NCI-H526 (cell line): ENCODE data around the gene LRRC52.
A peak's percentile ranks its signal among the peaks of the same experiment; 100 is the strongest.
"Not testable (repeated sequence)": the region's sequence is repeated elsewhere in the genome, so short reads cannot be mapped to it uniquely, and the experiment has no call there.

ENCODE experiments used
- DNase-seq, 2 experiments: peaks; one replicate each; lab custom pipeline; 2025; lab: John Stamatoyannopoulos, UW

Gene LRRC52

DNA sequence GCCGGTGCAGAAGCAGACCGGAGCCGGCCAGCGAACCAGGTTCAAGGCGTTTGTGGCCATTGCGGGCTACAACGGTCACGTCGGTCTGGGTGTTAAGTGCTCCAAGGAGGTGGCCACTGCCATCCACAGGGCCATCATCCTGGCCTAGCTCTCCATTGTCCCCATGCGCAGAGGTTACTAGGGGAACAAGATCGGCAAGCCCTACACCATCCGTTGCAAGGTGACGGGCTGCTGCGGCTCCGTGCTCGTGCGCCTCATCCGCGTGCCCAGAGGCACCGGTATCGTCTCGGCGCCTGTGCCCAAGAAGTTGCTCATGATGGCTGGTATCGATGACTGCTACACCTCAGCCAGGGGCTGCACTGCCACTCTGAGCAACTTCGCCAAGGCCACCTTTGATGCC is 38.1 kb downstream of the LRRC52 start:
- no peak for DNase-seq

GRCh38 chr1:165586398-165586797 is 42.6 kb downstream of the LRRC52 start:
- no peak for DNase-seq

DNA sequence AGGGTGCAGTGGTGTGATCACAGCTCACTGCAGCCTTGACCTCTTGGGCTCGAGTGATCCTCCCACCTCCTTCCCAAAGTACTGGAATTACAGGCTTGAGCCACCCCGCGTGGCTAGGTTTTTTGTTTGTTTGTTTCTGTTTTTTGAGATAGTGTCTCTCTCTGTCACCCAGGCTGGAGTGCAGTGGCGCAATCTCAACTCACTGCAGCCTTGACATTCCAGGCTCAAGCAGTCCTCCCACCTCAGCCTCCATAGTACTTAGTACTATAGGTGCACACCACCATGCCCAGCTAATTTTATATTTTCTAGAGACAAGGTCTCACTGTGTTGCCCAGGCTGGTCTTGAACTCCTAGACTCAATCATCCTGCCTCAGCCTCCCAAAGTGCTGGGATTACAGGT is 47.6 kb downstream of the LRRC52 start:
- DNase-seq: not testable (repeated sequence)

DNA sequence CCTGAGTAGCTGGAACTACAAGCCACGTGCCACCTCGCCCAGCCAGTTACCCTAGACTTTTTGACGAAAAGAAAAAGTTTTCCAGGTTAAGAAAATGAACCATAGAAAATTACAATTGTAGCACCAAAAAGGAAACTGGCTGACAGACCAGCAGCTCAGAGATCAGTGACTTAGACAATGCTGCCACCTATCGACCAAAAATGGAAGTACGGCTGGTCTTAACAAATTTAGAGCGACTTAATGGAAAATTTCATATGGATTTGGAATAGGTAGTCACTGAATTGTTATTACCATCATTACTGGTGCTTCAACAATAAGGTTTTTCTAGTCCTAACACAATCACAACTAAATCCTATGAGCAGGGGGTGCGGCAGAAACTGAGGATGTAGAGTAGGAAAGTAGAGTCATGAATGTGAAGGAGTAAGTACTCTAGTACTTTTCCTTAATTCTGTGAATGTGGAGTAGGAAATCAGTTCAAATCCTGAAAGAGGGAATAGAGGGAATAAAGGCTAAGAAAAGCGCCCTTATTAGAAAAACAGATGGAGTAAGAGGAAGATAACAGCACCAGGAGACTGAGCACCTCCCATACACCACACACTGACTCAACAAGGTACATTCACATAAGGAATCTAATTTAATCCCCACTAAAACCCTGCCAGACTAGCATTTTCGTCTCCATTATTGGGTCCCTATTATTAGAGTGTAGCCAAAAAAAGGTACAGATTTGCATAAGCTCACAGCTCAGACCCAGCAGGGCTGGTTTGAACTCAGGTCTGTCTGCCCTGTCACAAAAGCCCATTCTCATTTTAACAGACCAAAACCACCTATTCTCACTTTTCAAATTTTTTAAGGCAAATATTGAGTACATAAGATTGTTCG is 49.4 kb downstream of the LRRC52 start:
- peak; percentile 62 to 93 for DNase-seq

DNA sequence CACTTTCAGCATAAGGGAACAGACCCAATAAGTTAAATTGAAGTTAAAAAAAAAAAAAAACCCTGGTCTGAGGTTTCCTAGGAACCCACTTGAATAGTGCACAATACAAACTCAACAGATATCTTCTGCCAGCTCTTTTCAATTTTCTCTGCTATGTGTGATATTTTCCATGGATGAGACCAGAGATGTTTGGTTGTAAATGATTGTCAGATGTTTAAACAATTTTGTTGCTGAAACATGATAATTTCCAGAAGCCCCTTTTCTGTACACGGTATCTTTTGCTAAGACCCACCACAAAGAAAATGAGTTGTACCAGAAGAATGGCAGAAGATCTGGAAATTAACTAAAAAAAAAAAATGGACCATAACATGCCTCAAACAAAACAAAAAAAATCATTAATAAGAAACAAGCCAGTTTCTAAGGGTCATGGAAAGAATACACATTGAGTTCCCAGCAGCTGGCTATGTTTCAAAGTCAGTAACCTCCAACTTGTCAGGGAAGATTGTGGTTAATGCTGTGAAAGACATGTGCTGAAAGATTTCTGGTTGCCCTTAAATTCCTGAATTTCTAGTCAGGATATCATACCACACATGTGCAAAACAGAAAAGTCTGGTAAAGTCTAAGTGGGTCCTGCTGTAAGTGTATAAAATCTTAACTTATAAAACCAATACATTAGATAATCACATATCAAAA is 51.6 kb downstream of the LRRC52 start:
- DNase-seq: no peak

- DNase-seq: peak; percentile 98 to 100
Observed at GRCh38 chr1:165597883-165598675, 54.3 kb downstream of the LRRC52 start.

DNA sequence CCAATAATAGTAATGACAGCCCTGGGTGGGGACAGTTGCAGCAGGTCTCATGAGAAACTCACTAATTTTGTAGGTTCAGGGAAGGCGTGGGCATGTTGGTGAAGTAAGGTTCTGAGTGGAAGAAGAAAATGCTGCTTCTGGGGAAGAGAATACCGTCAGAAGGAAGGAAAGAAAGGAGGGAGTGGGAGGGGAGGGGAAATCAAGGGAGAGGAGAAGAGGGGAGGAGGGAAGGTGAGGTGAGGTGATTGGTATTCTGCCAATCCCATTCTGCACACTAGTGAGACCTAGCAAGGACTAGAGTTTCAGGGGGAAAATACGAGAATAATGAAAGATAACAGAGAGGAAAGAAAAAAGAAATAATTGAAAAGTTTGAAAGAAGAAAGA is 54.9 kb downstream of the LRRC52 start:
- DNase-seq: no peak

DNA sequence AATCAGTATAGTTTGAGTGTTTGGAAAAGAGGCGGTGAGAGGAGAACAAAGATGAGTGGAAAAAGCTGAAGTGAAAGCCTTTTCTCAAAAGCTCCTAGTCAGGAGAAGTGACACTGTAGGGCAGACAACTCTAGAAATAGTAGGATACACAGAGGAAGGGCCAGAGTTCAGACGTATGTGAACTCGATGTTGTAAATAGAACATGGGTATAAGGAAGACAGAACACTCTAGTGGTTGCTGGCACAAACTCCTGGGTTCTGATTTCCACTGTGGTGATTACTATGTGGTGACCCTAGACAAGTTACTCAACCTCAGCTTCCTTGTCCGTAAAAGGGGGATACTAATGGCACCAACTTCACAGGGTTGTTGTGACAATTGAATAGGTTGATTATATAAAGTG is 57.0 kb downstream of the LRRC52 start:
- no peak for DNase-seq

DNA sequence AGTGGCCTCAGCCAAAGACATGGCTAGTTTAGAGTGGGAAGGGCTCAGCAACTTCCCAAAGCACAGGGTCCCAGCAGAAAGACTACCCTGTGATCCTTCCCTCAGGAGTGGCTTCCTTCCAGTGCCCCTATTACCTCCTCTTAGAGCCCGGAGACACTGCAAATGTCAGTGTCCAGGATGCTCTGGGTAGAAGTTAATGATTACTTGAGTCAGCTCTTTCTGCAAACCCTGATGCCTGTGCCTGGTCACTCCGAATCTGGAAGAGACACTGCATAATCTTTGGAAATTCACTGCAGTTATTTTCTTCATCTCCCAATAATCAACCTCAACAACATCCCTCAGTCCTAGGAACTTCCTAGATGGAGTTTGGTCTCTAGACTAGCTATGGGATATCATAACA is 60.0 kb downstream of the LRRC52 start:
- DNase-seq: no peak

DNA sequence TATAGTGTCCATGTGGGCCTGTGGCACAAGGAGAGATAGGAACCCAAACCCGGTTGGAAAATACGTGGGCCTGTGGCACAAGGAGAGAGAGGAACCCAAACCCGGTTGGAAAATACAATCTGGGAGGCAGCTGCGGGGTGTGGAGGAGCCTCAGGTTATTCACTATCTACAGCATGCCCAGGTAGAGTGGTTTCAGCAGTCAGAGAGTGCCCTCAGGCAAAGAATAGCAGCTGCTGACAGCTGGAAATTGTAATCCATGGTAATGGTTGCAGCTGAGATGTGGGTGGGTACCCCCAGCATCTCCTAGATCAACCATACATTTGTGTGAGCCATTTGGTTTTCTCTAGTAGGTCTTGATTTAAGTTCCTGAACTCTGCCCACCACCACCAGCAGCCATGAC is 61.4 kb downstream of the LRRC52 start:
- DNase-seq: no peak

DNA sequence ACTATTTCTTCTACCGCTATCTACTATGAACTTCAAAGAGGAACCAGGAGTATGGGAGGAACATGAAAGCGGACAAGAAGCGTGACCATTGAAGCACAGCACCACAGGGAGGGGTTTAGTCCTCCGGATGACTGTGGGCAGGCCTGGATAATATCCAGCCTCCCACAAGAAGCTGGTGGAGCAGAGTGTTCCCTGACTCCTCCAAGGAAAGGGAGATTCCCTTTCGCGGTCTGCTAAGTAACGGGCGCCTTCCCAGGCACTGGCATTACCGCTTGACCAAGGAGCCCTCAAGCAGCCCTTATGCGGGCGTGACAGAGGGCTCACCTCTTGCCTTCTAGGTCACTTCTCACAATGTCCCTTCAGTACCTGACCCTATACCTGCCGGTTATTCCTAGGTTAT is 62.9 kb downstream of the LRRC52 start:
- DNase-seq: not testable (repeated sequence)

- peak in 1 of 2 experiments; percentile 51 for DNase-seq
Observed at GRCh38 chr1:165610866-165611265, 67.1 kb downstream of the LRRC52 start.

GRCh38 chr1:165612062-165612461 is 68.3 kb downstream of the LRRC52 start:
- no peak for DNase-seq
